ENCODE data around the gene ZNF668.

- no peak for TF ChIP-seq POLR2A (IDR thresholded peaks at IDR 0.05)
- TF ChIP-seq, protein P1, sequence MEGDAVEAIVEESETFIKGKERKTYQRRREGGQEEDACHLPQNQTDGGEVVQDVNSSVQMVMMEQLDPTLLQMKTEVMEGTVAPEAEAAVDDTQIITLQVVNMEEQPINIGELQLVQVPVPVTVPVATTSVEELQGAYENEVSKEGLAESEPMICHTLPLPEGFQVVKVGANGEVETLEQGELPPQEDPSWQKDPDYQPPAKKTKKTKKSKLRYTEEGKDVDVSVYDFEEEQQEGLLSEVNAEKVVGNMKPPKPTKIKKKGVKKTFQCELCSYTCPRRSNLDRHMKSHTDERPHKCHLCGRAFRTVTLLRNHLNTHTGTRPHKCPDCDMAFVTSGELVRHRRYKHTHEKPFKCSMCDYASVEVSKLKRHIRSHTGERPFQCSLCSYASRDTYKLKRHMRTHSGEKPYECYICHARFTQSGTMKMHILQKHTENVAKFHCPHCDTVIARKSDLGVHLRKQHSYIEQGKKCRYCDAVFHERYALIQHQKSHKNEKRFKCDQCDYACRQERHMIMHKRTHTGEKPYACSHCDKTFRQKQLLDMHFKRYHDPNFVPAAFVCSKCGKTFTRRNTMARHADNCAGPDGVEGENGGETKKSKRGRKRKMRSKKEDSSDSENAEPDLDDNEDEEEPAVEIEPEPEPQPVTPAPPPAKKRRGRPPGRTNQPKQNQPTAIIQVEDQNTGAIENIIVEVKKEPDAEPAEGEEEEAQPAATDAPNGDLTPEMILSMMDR (IDR thresholded peaks at IDR 0.05) = no peak
Measured at GRCh38 chr16:31071861-31072260, 2.2 kb downstream of the ZNF668 start.
